ENCODE measurements around the gene PICALM.

Gene PICALM

DNA sequence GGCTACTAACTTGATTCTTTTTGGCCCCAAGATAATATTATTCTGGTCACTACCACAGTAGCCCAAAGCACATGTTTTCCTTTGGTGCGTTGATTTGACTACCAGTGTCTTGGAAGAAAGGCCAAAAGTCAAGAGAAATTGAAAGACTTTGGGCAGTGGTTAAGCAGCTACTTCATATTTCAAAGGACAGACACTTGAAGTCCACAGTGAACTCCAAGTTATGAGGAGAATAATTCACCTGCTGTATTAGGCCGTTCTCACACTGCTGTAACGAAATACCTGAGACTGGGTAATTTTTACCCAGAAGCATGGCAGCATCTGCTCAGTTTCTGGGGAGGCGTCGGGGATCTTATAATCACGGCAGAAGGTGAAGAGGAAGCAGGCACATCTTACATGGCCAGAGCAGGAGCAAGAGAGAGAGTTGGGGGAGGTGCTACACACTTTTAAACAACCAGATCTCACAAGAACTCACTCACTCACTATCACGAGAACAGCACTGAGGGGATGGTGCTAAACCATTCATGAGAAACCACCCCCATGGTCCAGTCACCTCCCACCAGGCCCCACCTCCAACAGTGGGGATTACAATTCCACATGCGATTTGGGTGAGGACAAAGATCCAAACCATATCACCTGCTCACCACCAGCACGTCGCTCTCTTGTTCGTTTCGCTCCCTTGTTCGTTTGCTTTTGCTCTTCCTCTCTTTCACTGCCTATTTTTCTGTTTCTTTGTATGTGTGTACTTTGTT is 40.2 kb upstream of the PICALM start:
- no peak for ATAC-seq
- TF ChIP-seq ZFP30 (CRISPR knock-in tag; IDR thresholded peaks at IDR 0.05) (no peak), BACH2 (CRISPR knock-in tag; IDR thresholded peaks at IDR 0.05; ENCODE audit: borderline replicate concordance) (no peak), RARB (CRISPR knock-in tag; IDR thresholded peaks at IDR 0.05) (no peak), ZC3H10 (CRISPR knock-in tag; IDR thresholded peaks at IDR 0.05) (no peak), CSDC2 (CRISPR knock-in tag; IDR thresholded peaks at IDR 0.05) (no peak), GLIS3 (CRISPR knock-in tag; IDR thresholded peaks at IDR 0.05) (no peak)
- TF ChIP-seq, protein P1, sequence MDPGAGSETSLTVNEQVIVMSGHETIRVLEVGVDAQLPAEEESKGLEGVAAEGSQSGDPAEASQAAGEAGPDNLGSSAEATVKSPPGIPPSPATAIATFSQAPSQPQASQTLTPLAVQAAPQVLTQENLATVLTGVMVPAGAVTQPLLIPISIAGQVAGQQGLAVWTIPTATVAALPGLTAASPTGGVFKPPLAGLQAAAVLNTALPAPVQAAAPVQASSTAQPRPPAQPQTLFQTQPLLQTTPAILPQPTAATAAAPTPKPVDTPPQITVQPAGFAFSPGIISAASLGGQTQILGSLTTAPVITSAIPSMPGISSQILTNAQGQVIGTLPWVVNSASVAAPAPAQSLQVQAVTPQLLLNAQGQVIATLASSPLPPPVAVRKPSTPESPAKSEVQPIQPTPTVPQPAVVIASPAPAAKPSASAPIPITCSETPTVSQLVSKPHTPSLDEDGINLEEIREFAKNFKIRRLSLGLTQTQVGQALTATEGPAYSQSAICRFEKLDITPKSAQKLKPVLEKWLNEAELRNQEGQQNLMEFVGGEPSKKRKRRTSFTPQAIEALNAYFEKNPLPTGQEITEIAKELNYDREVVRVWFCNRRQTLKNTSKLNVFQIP (CRISPR knock-in tag; IDR thresholded peaks at IDR 0.05; ENCODE audit: borderline replicate concordance, low read depth), result no peak

DNA sequence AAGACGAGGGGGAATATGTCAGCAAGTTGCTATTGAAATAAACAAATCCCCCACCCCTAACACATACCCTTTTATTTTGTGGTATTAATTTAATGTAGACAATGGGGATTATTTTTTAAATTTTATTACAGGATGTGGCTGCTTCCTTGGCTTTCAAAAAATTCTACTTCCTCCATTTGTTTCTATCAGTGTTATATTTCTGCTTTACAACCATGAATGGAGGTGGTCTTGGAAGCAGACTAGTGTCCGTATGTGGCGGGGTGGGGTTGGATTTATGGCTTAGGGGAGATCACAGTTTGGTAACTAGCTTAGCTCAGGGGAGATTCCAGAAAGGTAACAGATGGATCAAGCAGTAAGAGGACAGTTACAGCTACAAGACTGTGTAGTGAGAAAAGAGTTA is 39.3 kb upstream of the PICALM start:
- TF ChIP-seq ZNF70 (CRISPR knock-in tag; IDR thresholded peaks at IDR 0.05), result no peak
- TF ChIP-seq ZNF565 (CRISPR knock-in tag; conservative IDR thresholded peaks at IDR 0.05; ENCODE audit: low read depth), result no peak
- no peak for TF ChIP-seq ZFP3 (CRISPR knock-in tag; IDR thresholded peaks at IDR 0.05)
- TF ChIP-seq ZC3H10 (CRISPR knock-in tag; IDR thresholded peaks at IDR 0.05), result no peak
- no peak for TF ChIP-seq CSDC2 (CRISPR knock-in tag; IDR thresholded peaks at IDR 0.05)
- TF ChIP-seq, protein P2, sequence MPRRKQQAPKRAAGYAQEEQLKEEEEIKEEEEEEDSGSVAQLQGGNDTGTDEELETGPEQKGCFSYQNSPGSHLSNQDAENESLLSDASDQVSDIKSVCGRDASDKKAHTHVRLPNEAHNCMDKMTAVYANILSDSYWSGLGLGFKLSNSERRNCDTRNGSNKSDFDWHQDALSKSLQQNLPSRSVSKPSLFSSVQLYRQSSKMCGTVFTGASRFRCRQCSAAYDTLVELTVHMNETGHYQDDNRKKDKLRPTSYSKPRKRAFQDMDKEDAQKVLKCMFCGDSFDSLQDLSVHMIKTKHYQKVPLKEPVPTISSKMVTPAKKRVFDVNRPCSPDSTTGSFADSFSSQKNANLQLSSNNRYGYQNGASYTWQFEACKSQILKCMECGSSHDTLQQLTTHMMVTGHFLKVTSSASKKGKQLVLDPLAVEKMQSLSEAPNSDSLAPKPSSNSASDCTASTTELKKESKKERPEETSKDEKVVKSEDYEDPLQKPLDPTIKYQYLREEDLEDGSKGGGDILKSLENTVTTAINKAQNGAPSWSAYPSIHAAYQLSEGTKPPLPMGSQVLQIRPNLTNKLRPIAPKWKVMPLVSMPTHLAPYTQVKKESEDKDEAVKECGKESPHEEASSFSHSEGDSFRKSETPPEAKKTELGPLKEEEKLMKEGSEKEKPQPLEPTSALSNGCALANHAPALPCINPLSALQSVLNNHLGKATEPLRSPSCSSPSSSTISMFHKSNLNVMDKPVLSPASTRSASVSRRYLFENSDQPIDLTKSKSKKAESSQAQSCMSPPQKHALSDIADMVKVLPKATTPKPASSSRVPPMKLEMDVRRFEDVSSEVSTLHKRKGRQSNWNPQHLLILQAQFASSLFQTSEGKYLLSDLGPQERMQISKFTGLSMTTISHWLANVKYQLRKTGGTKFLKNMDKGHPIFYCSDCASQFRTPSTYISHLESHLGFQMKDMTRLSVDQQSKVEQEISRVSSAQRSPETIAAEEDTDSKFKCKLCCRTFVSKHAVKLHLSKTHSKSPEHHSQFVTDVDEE (CRISPR knock-in tag; IDR thresholded peaks at IDR 0.05), result no peak
- TF ChIP-seq ZFP30 (CRISPR knock-in tag; IDR thresholded peaks at IDR 0.05), result no peak
- TF ChIP-seq OSR1 (CRISPR knock-in tag; IDR thresholded peaks at IDR 0.05), result no peak
- no peak for TF ChIP-seq ZNF8 (CRISPR knock-in tag; IDR thresholded peaks at IDR 0.05)
- TF ChIP-seq ESRRG (CRISPR knock-in tag; IDR thresholded peaks at IDR 0.05), result no peak
- TF ChIP-seq, protein P3, sequence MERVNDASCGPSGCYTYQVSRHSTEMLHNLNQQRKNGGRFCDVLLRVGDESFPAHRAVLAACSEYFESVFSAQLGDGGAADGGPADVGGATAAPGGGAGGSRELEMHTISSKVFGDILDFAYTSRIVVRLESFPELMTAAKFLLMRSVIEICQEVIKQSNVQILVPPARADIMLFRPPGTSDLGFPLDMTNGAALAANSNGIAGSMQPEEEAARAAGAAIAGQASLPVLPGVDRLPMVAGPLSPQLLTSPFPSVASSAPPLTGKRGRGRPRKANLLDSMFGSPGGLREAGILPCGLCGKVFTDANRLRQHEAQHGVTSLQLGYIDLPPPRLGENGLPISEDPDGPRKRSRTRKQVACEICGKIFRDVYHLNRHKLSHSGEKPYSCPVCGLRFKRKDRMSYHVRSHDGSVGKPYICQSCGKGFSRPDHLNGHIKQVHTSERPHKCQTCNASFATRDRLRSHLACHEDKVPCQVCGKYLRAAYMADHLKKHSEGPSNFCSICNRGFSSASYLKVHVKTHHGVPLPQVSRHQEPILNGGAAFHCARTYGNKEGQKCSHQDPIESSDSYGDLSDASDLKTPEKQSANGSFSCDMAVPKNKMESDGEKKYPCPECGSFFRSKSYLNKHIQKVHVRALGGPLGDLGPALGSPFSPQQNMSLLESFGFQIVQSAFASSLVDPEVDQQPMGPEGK (CRISPR knock-in tag; IDR thresholded peaks at IDR 0.05; ENCODE audit: borderline replicate concordance), result no peak
- TF ChIP-seq, protein P1 (CRISPR knock-in tag; IDR thresholded peaks at IDR 0.05; ENCODE audit: borderline replicate concordance, low read depth), result no peak
- no peak for TF ChIP-seq ISL1 (CRISPR knock-in tag; IDR thresholded peaks at IDR 0.05)
- TF ChIP-seq RARB (CRISPR knock-in tag; IDR thresholded peaks at IDR 0.05), result no peak
- no peak for ATAC-seq

DNA sequence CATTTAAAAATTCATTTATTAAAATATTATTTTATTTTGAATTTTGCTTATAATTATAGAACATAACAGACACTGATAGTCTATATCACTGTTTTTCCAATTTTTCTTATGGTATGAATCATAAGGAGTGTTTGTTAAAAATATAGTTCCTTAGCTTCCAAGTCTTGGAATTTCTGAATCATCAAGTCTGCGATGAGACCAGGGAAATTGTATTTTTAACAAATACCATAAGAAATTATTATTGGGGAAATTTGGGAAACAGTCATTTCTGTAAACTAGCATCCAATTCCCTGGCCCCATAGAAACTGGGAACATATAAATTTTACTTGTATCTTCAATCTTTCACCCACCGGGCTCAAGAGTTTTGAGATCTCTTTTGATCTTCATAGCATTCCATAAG is 38.0 kb upstream of the PICALM start:
- ATAC-seq, result no peak
- TF ChIP-seq ZNF70 (CRISPR knock-in tag; IDR thresholded peaks at IDR 0.05) (no peak), ESRRG (CRISPR knock-in tag; IDR thresholded peaks at IDR 0.05) (no peak), SNAI2 (CRISPR knock-in tag; IDR thresholded peaks at IDR 0.05) (no peak), ISL1 (CRISPR knock-in tag; IDR thresholded peaks at IDR 0.05) (no peak), RARB (CRISPR knock-in tag; IDR thresholded peaks at IDR 0.05) (no peak), ARNTL (CRISPR knock-in tag; IDR thresholded peaks at IDR 0.05; ENCODE audit: borderline replicate concordance, low read depth) (no peak), CSDC2 (CRISPR knock-in tag; IDR thresholded peaks at IDR 0.05) (no peak), BACH2 (CRISPR knock-in tag; IDR thresholded peaks at IDR 0.05; ENCODE audit: borderline replicate concordance) (no peak), ZNF8 (CRISPR knock-in tag; IDR thresholded peaks at IDR 0.05) (no peak), TOX (CRISPR knock-in tag; IDR thresholded peaks at IDR 0.05; ENCODE audit: borderline replicate concordance) (no peak), GLIS3 (CRISPR knock-in tag; IDR thresholded peaks at IDR 0.05) (no peak)
- TF ChIP-seq, protein P1 (CRISPR knock-in tag; IDR thresholded peaks at IDR 0.05; ENCODE audit: borderline replicate concordance, low read depth), result no peak
- TF ChIP-seq, protein P4, sequence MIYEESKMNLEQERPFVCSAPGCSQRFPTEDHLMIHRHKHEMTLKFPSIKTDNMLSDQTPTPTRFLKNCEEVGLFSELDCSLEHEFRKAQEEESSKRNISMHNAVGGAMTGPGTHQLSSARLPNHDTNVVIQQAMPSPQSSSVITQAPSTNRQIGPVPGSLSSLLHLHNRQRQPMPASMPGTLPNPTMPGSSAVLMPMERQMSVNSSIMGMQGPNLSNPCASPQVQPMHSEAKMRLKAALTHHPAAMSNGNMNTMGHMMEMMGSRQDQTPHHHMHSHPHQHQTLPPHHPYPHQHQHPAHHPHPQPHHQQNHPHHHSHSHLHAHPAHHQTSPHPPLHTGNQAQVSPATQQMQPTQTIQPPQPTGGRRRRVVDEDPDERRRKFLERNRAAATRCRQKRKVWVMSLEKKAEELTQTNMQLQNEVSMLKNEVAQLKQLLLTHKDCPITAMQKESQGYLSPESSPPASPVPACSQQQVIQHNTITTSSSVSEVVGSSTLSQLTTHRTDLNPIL (CRISPR knock-in tag; IDR thresholded peaks at IDR 0.05; ENCODE audit: low read depth), result no peak
- TF ChIP-seq, protein P5, sequence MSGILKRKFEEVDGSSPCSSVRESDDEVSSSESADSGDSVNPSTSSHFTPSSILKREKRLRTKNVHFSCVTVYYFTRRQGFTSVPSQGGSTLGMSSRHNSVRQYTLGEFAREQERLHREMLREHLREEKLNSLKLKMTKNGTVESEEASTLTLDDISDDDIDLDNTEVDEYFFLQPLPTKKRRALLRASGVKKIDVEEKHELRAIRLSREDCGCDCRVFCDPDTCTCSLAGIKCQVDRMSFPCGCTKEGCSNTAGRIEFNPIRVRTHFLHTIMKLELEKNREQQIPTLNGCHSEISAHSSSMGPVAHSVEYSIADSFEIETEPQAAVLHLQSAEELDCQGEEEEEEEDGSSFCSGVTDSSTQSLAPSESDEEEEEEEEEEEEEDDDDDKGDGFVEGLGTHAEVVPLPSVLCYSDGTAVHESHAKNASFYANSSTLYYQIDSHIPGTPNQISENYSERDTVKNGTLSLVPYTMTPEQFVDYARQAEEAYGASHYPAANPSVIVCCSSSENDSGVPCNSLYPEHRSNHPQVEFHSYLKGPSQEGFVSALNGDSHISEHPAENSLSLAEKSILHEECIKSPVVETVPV (CRISPR knock-in tag; IDR thresholded peaks at IDR 0.05), result no peak

Measured in SK-N-SH treated with all-trans-retinoic acid at 6 μM for 48 hours (cell line).